Fibroblast of lung (primary cell): ENCODE measurements around the gene XXYLT1. TPM values are rescaled to one million over a fixed set of nuclear protein-coding genes. Genes with fewer than 3 reads are reported as not detected.

Experiments used
- DNase-seq, 2 donors: peaks; one replicate each; pipeline versions ENCODE4 v3.0.0 to v3.0.0-alpha.2; 2010; ENCODE audit warnings: low read depth in 2 of 2
- H2AFZ ChIP-seq: 2 replicates; pipeline ENCODE4 v1.5.1; 2012; ENCODE audit warnings: low read length, control low read depth, inconsistent platforms
- H3K27ac ChIP-seq: 2 replicates; pipeline ENCODE4 v1.5.1; 2011; ENCODE audit warnings: low read length, control low read depth; ENCODE audit not compliant: insufficient read depth
- H3K27me3 ChIP-seq: 2 replicates; pipeline ENCODE4 v1.5.1; 2011; ENCODE audit warnings: mild to moderate bottlenecking, low read length; ENCODE audit not compliant: control insufficient read depth, insufficient read depth
- H3K36me3 ChIP-seq: 2 replicates; pipeline ENCODE4 v1.5.1; 2011; ENCODE audit warnings: low read length; ENCODE audit not compliant: control insufficient read depth, insufficient read depth
- H3K4me1 ChIP-seq: 2 replicates; pipeline ENCODE4 v1.5.1; 2011; ENCODE audit warnings: low read length; ENCODE audit not compliant: control insufficient read depth, insufficient read depth; ENCODE audit errors: extremely low read depth
- H3K4me2 ChIP-seq: 2 replicates; pipeline ENCODE4 v1.5.1; 2011; ENCODE audit warnings: low read length, control low read depth; ENCODE audit not compliant: insufficient read depth; ENCODE audit errors: extremely low read depth
- H3K4me3 ChIP-seq, 4 experiments: fragments of 200-600 bp in 1 of 4; sonication (generic) in 1 of 4; replicated peaks in 1 of 4; 2 replicates each; pipeline ENCODE4 v1.5.1; 2011 to 2016; ENCODE audit warnings: low read length in 4 of 4, low read depth in 3 of 4, mild to moderate bottlenecking in 3 of 4, control low read depth in 2 of 4, inconsistent platforms in 1 of 4, mixed read lengths in 1 of 4; ENCODE audit not compliant: insufficient read depth in 1 of 4; ENCODE audit errors: control extremely low read depth in 1 of 4
- H3K79me2 ChIP-seq: 2 replicates; pipeline ENCODE4 v1.5.1; 2012; ENCODE audit warnings: mild to moderate bottlenecking, low read length, inconsistent platforms; ENCODE audit not compliant: control insufficient read depth, insufficient read depth
- H3K9ac ChIP-seq: 2 replicates; pipeline ENCODE4 v1.5.1; 2011; ENCODE audit warnings: mild to moderate bottlenecking, low read length, control low read depth; ENCODE audit not compliant: insufficient read depth
- H3K9me3 ChIP-seq: 2 replicates; pipeline ENCODE4 v1.5.1; 2012; ENCODE audit warnings: low read depth, low read length; ENCODE audit not compliant: control insufficient read depth, insufficient read depth
- H4K20me1 ChIP-seq: 2 replicates; pipeline ENCODE4 v1.5.1; 2011; ENCODE audit warnings: low read length; ENCODE audit not compliant: control insufficient read depth, insufficient read depth; ENCODE audit errors: extremely low read depth
- CTCF ChIP-seq, 2 donors: IDR thresholded peaks in 1 of 2; conservative IDR thresholded peaks in 1 of 2; 1 replicate in 1 of 2; 2 replicates in 1 of 2; pipeline ENCODE4 v1.5.1; 2011 to 2012; ENCODE audit warnings: low read length in 2 of 2, control low read depth in 1 of 2, inconsistent platforms in 1 of 2, low read depth in 1 of 2, mild to moderate bottlenecking in 1 of 2
- EZH2 ChIP-seq: IDR thresholded peaks from 2 replicates; pipeline ENCODE4 v1.5.1; 2012; ENCODE audit warnings: low read length, control low read depth, mild to moderate bottlenecking; ENCODE audit errors: missing control alignments
- polyA plus RNA-seq, 2 donors: library from polyadenylated mRNA; depleted of rRNA in 1 of 2; stranded (reverse) in 1 of 2; unstranded in 1 of 2; fragments of >200 nt; gene quantifications; 2 replicates each; pipeline ENCODE4 v1.2.1, GENCODE V29; 2011 to 2012; ENCODE audit warnings: missing spikeins in 1 of 2
- total RNA-seq: library from RNA; depleted of rRNA; stranded (reverse); fragments of >200 nt; gene quantifications from 2 replicates; pipeline ENCODE4 v1.2.1, GENCODE V29; 2014

XXYLT1 gene
- total and polyA plus RNA-seq, 2 donors (not counting 1 experiment from before 2014, with no cell fraction given), result 12.4 to 18.5 TPM

GRCh38 chr3:195025056-195025883 is 245.7 kb downstream of the XXYLT1 start:
- TF ChIP-seq CTCF (conservative IDR thresholded peaks at IDR 0.05 in 1 of 2, IDR thresholded peaks at IDR 0.05 in 1 of 2; ENCODE audit: low read depth in 1 of 2, low read length in 2 of 2) (no peak), EZH2 (no peak)
- Histone ChIP-seq H3K9ac (no peak overlapping the region), H3K36me3 (no peaks in the 10 kb centered on the region), H3K79me2 (no peaks in the 10 kb centered on the region), H3K4me1 (no peaks in the 10 kb centered on the region), H2AFZ (no peak overlapping the region), H3K27me3 (peaks cover 7% of the 10 kb centered on the region), H3K4me2 (no peak overlapping the region), H3K9me3 (no peaks in the 10 kb centered on the region), H3K4me3 (no peak overlapping the region), H4K20me1 (no peaks in the 10 kb centered on the region), H3K27ac (no peak overlapping the region)
- DNase-seq, result no peak

- H3K9ac ChIP-seq, result no peak overlapping the region
- H3K9me3 ChIP-seq, result no peaks in the 10 kb centered on the region
- H3K27me3 ChIP-seq, result peaks cover 9% of the 10 kb centered on the region
- no peaks in the 10 kb centered on the region for H3K36me3 ChIP-seq
- TF ChIP-seq EZH2 (no peak), CTCF (conservative IDR thresholded peaks at IDR 0.05 in 1 of 2, IDR thresholded peaks at IDR 0.05 in 1 of 2; ENCODE audit: low read depth in 1 of 2, low read length in 2 of 2) (no peak)
- H3K4me2 ChIP-seq, result no peak overlapping the region
- H3K27ac ChIP-seq, result no peak overlapping the region
- no peak overlapping the region for H2AFZ ChIP-seq
- DNase-seq, result no peak
- H3K4me3 ChIP-seq, result no peak overlapping the region
- H3K4me1 ChIP-seq, result no peaks in the 10 kb centered on the region
- no peaks in the 10 kb centered on the region for H3K79me2 ChIP-seq
- no peaks in the 10 kb centered on the region for H4K20me1 ChIP-seq
These were observed 247.0 kb downstream of the XXYLT1 start for GRCh38 chr3:195023989-195024388.

GRCh38 chr3:195023576-195023975 is 247.4 kb downstream of the XXYLT1 start:
- no peak overlapping the region for H3K4me3 ChIP-seq
- no peaks in the 10 kb centered on the region for H3K79me2 ChIP-seq
- H4K20me1 ChIP-seq, result no peaks in the 10 kb centered on the region
- H3K27ac ChIP-seq, result no peak overlapping the region
- H3K36me3 ChIP-seq, result no peaks in the 10 kb centered on the region
- H3K4me1 ChIP-seq, result no peaks in the 10 kb centered on the region
- no peaks in the 10 kb centered on the region for H3K9me3 ChIP-seq
- no peak for DNase-seq
- H3K27me3 ChIP-seq, result peaks cover 9% of the 10 kb centered on the region
- H3K9ac ChIP-seq, result no peak overlapping the region
- TF ChIP-seq EZH2 (no peak), CTCF (conservative IDR thresholded peaks at IDR 0.05 in 1 of 2, IDR thresholded peaks at IDR 0.05 in 1 of 2; ENCODE audit: low read depth in 1 of 2, low read length in 2 of 2) (no peak)
- H2AFZ ChIP-seq, result no peak overlapping the region
- H3K4me2 ChIP-seq, result no peak overlapping the region
